HFF-Myc (cell line): ENCODE measurements around the gene ADPRH.

Source experiments
- DNase-seq: peaks from one replicate; pipeline ENCODE4 v3.0.0-alpha.2; 2011; ENCODE audit warnings: low read depth; ENCODE audit errors: extremely low read depth
- H3K4me3 ChIP-seq: replicated peaks from 2 replicates; pipeline ENCODE4 v1.5.1; 2011; ENCODE audit warnings: low read depth, mild to moderate bottlenecking, control low read depth, low read length
- CTCF ChIP-seq: IDR thresholded peaks from 2 replicates; pipeline ENCODE4 v1.5.1; 2012; ENCODE audit warnings: mild to moderate bottlenecking, low read depth, low read length, control low read depth; ENCODE audit errors: missing control alignments

Gene ADPRH

GRCh38 chr3:119609301-119609700, 30.0 kb downstream of the ADPRH start:
- no peak for TF ChIP-seq CTCF

DNA sequence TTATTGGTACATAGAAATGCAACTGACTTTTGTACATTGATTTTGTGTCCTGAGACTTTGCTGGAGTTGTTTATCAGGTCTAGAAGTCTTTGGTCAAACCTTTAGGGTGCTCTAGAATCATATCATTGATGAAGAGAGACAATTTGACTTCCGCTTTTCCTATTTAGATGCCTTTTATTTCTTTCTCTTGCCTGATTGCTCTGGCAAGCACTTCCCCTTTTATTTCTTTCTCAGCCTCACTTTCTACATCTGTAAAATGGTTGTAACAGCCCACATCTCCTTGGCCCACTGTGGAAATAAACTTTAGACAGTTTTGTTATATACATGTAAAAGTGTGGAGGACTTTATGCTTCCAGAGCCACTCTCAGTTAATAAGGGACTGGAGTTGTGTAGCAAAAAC, 32.4 kb downstream of the ADPRH start:
- no peak for DNase-seq
- TF ChIP-seq CTCF, result no peak
- H3K4me3 ChIP-seq, result no peak overlapping the region

More at GRCh38 chr3:119609301-119609700, 30.0 kb downstream of the ADPRH start:
- no peak overlapping the region for H3K4me3 ChIP-seq
- no peak for DNase-seq

GRCh38 chr3:119613201-119613600, 33.9 kb downstream of the ADPRH start:
- no peak for TF ChIP-seq CTCF
- H3K4me3 ChIP-seq, result no peak overlapping the region
- DNase-seq, result no peak

DNA sequence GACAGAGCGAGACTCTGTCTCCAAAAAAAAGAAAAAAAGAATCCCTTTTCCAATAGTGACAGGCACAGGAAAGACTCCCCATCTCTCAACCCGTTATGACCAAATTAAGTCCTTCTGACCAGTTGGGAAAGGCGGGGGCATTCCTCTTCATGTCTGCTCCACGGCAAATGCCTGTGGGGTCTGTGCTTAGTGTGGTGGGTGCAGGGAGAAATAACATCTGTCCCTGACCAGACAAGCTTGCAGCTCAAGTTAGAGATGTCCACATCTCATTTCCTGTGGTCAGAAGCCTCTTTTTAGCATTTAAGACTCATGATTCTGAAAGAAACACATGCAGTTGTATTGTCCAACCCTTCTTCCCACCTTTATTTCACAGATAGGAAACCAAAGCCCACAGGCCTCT, 34.6 kb downstream of the ADPRH start:
- no peak for TF ChIP-seq CTCF
- no peak overlapping the region for H3K4me3 ChIP-seq
- DNase-seq, result no peak

DNA sequence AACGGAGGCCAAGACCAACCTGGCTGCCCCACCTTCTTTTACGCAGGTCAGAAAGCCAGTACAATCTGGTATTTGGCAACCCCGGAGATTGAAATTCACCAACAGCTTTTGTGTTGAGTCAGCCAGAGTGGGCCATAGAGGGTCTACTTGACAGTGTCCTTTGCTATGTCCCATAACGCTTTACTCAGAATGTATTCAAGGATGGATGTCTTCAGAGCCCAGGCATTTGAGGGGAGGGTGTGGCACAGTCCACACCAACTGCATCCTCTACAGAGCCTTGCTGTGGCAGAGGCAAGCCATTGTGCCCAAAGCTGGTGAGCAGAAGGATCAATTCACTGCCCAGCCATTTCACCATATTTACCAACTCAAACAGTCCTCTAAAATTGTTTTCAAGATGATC, 36.8 kb downstream of the ADPRH start:
- DNase-seq, result no peak
- TF ChIP-seq CTCF, result no peak

DNA sequence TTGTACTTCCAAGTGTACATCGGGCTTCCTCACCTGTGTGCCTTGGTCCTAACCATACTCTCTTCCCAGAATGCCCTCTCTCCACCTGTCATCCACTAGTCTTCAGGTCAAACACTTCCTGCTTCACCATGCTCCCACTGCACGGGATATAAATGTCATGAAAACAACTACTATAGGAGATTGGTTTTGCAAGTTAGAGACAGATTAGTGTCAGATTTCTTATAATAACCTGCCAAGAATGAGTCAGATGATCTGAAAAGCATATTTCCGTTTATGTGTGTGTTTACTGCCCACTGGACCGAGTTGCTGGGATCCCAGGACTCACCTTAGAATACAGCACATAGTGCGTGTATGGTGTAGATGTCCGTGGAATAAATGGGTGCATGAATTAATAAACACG, 39.8 kb downstream of the ADPRH start:
- H3K4me3 ChIP-seq, result no peak overlapping the region
- TF ChIP-seq CTCF, result no peak
- DNase-seq, result no peak

More for the DNA sequence above, 36.8 kb downstream of the ADPRH start:
- no peak overlapping the region for H3K4me3 ChIP-seq

DNA sequence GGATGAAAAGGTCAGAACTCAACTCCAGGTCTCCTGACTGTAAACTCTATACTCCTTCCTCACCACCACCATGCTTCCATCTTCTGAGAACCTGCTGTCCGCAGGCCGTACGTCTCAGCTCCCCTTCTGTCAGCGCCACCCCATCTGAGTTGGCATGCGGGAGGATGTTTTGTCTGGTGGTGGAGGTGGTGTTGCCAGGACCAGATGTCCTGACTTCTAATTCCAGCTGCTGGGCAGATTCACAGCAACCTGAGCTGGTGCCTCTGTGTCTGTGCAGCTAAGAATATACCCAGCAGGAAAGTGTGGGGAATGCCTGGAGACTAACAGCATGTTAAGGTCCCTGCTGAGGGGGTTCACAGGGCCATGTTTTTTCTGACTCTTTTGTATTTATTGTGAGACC, 41.6 kb downstream of the ADPRH start:
- no peak for DNase-seq
- no peak overlapping the region for H3K4me3 ChIP-seq
- no peak for TF ChIP-seq CTCF
